ENCODE data around the gene HOXC12.

The HOXC12 gene

DNA sequence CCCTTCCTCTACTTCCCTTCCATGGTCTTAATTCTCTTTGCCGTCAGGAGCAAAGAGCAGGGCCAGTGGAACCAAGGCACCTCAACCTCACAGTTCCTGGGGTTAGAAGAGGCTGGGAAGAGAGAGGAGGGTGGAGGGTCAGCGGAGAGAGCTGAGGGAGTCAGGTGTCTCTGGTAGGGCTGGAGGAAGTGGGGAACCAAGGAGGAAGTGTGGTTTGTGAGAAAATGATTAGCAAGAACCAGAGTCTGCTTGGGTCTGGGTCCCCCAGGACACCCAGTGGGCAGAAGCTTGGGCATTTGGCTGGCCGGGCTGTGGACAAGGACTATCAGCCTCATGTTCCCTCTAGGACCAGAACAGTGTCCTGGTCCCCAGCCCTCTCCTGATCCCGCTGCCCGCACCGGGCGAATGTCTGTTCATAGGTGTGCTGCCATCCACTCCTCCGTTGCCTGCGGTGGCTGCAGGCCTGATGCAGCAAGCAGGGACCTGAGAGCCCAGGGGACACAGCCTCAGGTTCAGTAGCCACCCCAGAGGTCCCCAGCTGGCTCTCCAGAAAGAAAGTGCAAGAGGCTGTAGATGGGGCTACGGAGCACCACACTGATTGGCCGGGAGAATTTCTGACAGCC, 2.3 kb downstream of the HOXC12 start:
- no peak for DNase-seq

DNA sequence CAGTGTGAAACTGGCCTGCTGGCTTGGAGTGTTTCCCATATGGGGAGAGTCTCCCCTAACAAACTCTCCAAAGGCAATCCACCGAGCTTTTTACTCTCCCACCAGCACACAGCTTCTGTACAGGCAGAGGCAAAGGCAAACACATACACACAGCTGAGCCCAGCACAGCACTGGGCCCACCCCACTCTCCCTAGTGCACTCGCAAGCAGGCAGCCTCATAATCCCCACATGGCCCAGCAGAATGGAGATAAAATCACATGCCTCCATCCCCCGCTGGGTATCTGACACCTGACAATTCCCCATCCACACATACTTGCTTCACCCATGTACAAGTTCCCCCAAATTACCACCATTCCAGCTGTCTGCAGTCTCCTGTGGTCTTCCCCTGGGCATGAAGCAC, 3.4 kb downstream of the HOXC12 start:
- no peak for DNase-seq

DNA sequence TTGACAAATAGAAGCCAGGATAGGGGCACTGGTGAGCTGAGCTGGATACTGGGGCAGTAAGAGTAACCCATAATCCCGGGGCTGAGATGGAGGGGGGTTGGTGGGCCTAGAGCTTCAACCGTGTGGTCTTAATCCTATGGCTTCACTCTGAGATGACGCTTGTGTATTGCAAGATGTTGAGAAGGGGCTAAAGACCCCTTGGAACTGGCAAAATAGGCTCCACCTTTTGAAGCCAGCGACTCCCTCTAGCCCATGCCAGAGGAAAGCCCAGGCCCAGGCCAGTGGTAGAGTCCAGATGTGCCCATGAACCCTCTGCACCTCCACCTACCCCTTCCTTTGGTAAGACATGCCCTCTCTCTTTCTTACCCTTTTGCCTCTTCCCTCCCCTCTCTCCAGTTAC, 4.6 kb downstream of the HOXC12 start:
- DNase-seq, result no peak

- no peak for DNase-seq
These were observed 5.7 kb downstream of the HOXC12 start for GRCh38 chr12:53960187-53961024.

GRCh38 chr12:53961025-53961761, 6.5 kb downstream of the HOXC12 start:
- DNase-seq, result no peak

DNA sequence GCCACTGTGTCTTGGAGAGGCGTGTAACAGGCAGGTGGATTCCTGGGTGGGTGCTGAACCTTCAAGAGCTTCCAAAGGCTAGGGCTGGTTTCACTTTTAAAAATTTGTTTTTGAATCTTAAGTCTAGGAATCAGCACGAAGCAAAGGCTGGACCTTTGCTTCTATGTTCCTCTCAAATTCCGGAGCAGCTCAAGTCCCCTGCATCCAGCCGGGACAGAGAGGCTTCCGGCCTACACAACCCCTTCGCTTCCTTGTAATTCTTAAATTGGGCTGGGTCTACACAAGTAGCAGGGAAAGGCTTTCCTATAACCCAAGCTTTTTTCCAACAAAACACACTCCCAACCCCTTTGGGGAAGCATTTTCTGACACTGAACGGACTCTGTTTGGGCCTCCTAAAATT, 8.3 kb downstream of the HOXC12 start:
- no peak for DNase-seq

GRCh38 chr12:53963434-53964314, 9.0 kb downstream of the HOXC12 start:
- DNase-seq, result no peak

DNA sequence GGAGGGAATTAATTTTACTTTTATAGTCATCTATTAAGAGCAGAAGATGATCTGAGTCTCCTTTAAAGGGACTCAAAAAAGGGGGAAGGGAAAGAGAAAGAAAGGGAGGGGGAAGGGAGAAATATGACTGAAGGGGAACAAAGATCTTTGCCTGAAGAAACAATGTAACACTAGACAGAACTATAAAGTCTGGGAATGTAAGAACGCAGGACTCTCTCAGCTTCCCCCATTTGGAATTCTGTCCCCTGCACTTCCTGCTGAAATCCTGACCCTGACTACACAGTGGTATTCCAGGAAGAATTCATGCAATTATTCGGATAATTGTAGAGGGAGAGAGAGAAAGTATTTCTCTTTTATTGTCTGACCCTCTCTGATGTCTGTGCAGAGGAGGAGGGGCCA, 9.6 kb downstream of the HOXC12 start:
- no peak for DNase-seq

DNA sequence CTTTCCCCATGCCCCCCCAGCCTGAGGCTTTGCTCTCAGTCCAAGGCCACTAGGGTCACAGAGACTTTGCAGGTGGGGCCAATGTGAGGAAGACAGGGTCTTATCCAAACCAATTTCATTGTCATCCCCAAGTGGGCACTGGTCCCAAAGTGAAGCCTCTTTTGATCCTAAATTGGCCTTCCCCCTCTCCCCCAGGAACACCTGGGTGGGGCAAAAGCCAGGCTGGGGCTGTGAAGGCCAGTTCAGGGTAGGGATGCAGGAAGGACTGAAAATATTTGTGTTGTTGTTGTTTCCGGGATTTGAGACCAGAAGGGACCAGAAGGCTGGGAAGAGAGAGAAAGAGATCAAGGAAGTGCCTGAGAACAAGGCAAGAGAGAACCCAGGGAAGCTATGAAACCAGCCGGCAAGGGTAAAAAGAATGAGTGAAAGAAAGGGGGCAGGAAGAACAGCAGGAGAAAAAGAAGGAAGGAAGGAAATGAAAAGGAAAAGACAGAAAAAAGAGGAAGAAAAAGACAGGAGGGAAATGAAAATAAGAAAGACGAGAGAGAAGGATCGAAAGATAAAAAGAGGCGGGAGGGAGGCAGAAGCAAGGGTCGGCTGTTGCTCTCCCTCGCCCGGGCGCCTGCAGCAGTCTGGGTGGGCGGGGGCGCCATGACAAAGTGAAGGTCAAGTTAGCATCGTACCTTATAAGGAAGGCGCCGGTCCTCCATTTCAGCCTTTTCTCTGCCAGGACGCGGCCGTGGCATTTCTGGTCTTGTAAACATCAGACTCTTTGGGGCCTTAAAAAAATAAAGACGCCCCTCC, 10.8 kb downstream of the HOXC12 start:
- no peak for DNase-seq

DNA sequence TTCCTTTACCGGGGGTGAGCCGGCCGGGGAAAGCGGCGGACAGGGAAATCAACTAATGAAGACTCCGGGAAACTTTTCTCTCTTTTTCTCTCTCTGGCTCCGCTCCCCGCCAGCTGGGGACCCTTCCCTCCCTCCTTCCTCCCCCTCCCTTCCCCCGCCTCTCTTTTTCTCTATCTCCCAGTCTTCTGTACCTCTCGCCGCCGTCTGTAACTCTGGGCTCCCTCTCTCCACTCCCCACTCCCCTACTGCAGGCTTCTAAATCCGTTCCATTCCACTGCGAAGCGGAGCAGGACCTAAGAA, 11.3 kb downstream of the HOXC12 start:
- DNase-seq, result no peak

DNA sequence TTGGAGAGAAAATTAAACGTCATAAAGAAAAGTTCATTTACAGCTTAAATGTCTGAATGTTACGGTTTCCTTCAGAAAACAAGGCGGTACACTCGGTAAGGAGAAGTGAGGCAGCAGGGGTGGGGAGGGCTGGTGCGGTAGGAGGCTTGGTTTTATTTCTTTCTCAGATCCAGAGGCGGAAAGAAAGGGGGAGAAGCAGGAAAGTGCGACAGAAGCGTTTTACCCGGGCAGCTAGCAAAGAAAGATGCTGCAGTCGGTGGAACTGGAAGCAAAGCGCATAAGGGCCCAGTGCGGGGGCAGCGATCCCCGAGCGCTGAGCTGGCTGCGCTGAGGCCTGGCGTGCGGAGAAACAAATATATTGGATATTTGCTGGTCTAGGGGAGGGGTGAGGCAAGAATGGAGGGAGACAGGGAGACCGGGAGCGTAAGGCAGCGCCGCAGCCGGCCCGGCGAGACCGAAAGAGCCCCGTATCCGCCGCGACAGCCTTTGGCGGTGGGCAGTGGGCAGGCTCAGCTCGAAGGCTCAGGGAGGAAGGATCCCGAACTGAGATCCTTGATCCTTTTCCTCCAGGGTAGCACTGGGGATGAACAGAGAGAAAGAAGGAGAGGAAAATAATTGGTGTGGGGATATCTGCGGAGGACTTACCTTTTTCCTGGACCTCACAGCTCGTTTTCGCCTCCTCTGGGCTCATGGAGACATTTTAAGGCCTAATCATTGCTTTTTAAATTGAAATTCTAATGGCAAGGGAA, 11.9 kb downstream of the HOXC12 start:
- DNase-seq, result no peak

DNA sequence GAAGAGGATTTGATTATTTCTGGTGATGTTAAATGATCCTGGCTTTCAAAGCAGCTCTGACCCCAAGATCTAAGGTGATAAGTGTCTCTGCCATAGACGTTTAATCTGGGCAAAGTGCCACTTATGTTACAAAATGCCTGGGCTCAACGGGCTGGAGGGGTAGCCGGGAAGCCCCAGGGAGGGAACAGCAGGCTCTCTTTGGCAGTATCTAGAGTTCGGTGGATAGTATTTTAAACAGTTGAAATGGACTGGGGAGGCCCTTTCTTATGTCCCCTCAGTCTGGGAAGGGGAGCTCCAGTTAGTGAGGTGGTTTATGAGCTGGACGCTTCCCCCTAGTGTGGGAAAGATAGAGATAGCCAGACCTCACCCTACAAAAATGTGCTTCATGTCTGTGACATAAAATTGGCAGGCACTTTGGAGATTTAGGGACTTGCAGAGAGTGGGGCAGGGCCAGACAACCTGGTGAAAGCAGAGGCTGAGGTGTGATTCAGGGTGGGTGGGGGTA, 12.8 kb downstream of the HOXC12 start:
- DNase-seq, result no peak

DNA sequence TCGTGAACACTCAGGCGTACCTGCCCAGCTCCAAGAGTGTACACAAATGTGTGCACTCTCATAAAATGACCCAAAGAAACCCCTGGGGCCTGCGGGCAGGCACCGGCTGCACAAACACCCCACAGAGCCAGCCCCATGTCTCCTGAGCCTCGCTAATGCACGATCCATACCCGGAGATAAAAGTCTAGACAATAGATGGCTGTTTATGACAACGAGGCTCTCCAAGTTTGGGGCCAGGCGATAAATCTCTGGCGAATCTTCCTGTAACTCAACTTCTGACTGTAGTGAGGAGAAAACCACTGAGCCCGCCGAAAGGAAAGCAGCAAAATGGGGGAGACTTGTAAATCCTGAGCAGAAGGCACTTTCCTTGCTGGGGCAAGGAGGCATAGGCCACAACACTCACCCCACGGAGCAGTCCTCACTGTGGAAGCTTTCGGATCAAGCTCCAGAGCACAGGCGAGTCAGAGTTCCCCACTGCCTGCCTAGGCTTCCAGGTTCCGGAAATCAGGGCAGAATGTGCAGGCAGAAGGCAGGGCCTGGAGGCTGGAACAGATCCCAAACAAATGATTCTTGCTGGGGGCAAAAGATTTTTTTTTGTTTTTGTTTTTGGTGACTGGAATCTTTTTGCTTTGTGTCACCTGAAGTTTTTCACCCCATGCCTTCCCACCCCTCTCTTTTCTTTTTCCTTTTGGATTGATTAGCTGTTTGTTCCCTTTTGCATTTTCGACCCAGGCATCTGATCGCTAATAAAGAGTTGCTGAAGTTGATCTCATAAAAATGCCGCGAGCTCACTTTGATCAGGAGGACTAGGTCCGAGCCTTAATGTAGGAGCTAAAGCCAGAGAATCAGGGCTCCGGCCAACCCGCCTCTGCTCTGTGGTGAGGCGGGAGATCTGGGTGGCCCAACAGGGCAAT, 13.8 kb downstream of the HOXC12 start:
- DNase-seq, result no peak

DNA sequence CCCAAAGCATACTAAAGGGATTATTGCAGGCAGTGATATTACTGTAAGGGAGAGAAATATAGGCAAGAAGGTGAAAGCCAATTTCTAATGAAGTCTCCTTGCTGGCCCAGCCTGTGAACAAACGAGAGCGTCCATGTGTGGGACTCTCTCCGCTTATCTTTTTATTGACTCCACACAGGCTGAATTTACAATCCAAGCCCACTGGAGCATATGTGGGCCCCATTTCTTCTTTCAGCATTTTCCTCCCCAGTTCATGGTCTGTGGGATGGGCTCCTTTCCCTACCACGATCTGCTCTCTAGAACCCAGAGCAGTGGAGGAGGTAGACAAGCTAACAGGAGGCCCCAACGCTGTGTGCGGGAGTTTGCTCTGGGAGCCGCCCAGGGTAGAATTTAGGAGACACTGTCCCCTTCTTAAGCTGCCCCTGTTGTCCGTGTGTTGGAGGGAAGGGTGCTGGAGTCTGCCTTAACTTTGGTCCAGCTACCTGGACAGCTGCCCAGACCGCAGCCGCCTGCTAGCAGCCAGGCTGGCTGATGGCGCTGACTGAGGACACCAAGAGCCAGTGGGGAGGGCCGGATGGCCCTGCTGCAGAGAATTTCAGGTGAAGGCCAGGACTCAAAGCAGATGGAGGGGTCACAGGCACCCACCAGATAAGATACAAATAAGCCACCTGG, 15.0 kb downstream of the HOXC12 start:
- no peak for DNase-seq

DNA sequence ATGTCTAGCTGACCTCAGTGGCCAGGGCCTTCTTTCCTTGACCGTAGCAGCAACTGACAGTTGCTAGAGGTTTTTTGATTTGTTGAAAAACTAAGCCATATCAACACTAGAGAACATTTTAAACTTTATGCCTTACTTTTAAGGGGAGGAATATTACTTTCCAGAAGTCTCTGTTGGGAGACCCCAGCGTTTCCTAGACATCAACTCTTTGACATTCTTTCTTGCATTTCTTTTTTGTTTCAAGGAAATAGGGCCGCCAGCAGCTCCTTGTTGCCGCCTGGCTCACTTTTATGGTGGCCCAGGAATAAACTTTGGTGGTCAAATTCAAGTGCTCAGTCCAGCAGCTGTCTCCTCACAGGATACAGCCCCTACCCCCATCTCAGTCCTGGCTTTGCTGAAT, 15.7 kb downstream of the HOXC12 start:
- DNase-seq, result no peak

DNA sequence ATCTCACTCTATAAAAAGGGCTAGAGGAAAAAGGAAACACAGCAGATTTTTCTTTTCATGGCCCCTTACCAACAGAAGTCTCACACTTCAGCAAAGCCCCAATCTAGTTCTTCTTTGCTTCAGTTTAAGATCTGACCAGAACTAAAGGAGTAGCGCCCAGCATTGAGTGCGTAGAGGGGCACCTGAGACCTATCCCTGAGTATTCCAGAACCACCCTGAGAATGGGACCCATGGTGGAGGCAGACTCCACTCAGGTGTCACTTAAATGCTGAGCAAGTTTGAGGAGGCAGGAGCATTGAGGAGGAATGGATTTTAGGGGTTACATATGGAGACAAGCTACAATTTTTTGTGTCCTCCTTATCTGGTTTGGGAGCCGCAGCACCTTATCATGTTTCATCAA, 16.4 kb downstream of the HOXC12 start:
- DNase-seq, result no peak

- no peak for DNase-seq
These were observed 17.0 kb downstream of the HOXC12 start for GRCh38 chr12:53971686-53972085.

DNA sequence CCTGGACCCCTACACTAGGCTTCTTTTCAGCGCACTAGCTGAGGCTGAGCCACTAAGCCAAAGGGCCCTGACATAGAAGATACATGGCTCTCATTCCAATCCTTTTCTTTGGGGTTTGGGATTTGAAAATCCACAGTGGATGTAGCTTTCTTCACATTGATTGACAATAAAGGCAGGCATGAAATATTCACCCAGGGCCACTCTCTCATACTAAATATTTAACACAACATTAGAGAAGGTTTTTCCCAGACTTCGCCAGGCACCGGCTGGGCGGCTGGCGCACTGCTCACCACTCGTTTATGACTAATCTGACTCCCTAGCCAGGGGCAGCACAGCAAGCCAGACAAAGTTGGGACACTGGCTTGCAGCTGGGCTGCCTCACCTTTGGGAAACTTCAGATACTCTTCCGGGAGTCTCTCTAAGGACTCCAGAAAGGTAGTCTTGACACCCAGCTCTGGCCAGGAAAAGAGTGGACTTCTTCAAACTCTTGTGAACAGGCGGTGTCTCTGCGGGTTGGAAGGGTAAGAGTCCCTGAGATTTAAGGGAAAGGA, 17.5 kb downstream of the HOXC12 start:
- no peak for DNase-seq

DNA sequence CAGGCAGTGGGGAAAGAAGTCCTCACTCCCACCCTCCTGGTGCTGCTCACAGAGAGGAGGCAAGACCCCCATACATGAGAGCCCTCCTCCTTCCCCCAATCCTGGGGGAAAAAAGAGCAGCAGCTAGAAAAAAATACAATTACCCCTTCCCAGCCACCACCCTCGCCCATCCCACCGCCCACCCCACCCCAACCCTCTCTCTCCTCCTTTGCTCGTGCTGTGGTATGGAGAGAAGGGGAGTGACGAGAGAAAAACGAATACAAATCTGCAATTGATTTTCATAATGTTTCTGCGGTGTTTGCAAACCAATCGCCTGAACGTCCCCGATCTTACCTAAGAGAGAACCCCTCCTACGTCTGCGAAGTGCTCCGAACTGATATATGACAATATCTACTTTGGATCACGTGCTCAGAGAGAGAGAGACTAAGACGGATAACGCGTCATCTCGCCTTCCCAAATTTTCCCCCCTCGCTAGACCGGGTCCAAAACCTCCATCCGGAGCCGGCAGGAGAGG, 18.1 kb downstream of the HOXC12 start, which contains the start of gene HOXC11:
Gene HOXC11 (plus strand): TSS at position 405 of the 514 bp plus-strand sequence. CDS start 116 bp downstream, outside the sequence.
- DNase-seq, result no peak
